Iris pigment epithelial cell (primary cell): Measurements from ENCODE around the gene OXTR.

ENCODE experiments used
- DNase-seq: peaks from one replicate; pipeline ENCODE4 v3.0.0-alpha.2; 2011; ENCODE audit warnings: low read depth

Gene OXTR

DNA sequence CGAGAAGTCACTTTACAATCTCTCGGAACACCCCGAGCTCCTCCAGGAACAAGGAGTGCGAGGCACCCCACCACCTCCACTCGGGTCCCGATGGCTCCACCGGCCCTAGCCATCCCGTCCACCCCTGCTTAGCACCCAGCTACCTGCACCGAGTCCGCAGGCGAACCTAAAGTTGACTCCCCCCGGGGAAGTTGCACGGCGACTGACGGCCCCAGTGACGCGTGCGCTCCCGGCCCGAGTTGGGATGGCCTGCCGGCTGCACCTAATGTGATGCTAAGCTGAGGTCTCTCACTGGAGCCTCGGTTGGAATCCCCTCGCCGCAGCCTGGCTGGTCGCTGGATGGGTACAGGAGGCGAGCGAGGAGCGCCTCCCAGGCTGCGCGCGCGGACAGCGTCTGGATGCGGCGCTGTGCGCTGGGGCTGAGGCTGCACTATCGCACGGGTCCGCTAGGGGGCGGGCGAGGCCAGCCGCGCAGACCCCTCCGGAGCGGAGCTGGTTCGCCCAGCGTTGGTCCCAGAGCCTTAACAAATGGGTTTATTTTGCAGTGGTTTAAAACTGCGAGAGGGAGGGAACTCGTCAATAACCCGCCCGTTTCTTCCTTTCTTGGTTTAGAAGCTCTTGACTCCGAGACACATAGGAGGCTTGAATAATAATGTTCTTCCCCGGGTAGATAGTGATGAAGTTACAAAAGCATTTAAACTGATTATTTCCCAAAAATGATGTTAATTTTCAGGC is at the start of gene OXTR:
TSS of gene OXTR (minus strand) at position 526 of the 735 bp plus-strand sequence. CDS start 1,426 bp downstream, outside the sequence.
- peak; percentile 86 for DNase-seq

- no peak for DNase-seq
Measured at GRCh38 chr3:8817486-8817885, 48.1 kb upstream of the OXTR start.

DNA sequence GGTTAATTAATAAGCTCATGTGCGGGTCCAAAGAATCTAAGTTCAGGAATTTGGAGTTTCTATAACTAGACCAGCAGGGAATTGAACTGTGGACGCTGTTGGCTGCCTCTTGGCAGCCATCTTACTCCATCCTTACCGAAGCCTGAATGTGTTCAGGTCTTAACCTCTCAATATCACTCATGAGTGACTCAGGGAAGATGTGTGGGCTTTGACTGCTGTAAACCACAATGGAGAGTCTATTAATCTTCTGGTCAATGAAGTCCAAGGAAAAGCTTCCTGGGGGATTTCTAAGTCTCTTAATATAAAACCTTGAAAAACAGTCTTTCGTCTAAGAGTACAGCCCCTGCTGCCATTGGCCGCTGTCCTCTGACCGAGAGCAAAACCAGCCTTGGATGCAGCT is 46.7 kb upstream of the OXTR start:
- DNase-seq, result no peak

DNA sequence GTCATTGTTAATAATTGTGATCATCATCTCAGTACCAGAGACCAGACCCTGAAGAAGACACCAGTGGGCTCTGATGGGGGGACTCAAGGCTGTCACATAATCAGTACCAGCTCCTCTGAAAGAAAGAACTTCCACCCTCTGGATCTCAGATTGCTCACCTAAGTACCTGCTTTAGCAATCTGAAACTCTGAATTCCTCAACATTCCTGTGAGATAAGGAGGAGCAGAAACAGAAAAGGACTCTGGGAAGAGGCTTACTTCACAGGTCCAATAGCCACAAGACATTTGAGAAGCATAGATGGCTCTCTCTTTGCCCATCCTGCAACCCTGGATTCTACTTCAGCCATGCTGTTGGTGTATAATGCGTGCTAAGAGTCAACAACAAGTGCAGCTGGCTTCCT is 44.0 kb upstream of the OXTR start:
- no peak for DNase-seq

DNA sequence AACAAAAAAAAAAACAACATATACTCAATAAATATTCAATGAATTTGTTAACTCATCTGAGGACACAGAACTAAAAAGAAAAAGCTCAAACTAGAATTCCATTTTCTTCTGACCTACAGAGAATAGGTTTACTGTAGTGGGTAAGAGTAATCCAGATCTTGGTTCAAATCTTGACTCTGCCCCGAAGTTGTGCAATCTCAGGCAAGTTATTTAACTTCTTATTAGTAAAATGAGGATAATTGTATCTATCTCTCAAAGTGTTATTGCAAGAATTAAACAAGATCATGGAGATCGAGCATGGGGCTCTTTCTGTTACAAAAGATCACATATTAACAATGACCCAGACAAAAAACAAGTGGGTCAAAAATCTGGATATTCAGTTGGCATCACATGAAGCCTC is 41.1 kb upstream of the OXTR start:
- no peak for DNase-seq

DNA sequence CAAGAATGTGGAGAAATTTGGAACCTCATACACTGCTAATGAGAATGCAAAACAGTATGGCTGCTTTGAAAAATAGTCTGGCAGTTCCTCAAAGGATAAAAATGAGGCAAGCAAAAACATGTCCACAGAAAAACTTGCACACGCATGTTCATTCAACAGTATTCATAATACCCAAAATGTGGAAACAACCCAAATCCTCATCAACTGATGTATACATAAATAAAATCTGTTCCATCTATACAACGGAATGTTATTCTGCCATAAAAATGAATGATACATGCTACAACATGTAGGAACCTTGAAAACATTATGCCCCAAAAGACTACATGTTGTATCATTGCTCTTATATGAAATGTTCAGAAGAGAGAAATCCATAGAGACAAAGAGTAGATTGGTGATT is 36.4 kb upstream of the OXTR start:
- DNase-seq, result no peak

DNA sequence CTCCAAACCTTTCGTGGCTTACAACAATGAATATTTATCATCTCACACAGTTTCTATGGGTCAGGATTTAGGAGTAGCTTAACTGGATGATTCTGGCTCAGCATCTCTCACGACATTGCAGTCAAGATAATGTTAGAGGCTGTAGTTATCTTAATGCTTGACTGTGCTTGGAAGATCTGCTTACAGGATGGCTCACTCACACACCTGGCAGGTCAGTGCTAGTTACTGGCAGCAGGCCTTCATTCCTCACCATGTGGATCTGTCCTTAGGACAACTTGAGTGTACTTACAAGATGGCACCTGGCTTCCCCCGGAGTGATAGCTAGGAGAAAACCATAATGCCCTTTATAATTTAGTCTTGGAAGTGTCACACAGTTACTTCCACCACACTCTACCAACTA is 32.8 kb upstream of the OXTR start:
- no peak for DNase-seq

DNA sequence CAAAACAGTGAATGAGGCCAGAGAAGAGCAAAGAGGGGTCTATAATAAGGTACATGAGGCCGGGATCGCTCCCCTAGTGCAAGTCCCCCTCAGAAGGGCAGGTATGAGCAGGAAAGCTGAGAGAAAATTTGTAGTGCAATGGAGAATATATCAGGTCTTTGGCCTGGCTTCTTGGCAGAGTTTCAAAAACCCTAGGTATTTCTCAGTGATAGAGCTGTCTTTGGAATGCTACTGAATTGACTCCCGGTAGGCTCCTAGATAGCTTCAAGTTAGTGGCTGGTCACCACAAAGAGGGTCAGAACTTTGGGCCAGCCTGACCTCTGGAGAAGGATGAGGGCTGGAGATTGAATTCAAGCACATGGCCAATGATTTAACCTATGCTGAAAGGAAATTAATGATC is 30.6 kb upstream of the OXTR start:
- DNase-seq, result peak; percentile 48

DNA sequence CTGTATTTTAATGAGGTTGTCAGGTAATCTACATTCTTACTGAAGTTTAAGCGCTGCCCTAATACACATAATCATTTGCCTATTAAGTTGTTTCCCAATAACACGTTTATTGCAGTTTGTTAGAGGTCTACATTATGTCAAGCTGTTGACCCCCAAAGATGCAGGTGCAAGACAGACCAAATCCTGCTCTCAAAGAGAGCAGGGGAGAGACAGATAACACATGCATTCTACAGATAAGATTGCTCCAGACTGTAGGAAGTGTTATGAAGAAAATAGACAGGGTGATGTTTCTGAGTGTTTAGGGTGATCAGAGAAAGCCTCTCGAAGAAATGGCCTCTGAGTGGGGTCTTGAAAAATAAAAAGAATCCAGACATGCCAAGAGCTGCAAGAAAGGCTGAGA is 24.8 kb upstream of the OXTR start:
- no peak for DNase-seq

- peak; percentile 77 for DNase-seq
Measured at GRCh38 chr3:8793242-8793641, 23.8 kb upstream of the OXTR start.

GRCh38 chr3:8790529-8790928 is 21.1 kb upstream of the OXTR start:
- no peak for DNase-seq

DNA sequence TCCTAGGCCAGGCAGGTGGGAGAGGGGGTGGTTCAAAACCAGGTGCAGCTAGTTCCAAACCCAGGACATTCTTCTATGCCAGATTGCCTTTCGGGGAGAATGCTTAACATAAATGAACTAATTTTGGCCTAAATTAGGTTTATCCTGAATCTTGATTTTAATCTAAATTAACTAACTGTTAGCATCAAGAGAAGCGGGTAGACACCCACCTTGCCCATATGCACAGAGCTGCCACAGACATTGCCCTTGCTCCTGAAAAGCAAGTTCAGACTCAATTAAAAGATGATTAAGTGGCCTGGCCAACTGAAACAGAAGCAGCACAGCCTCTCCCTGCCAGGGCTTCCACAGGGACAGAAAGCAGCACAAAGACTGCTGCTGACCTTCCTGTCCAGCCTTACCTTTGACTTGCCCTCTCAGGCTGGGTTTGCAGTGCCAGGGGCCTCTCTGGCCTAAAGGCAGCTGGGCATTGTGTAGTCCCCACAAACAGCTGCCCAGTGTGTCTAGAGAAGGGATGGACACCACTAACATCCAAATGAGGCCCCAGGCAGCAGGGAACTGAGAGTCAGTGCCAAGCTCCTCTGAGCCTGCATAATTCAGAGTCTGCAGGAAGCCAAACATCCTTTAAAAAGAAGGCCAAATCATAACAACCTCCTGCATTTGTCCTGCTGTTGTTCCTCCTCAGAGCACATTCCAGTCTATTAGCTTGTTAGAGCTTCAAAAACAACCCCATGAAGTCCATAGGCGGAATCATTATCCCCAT is 15.4 kb upstream of the OXTR start:
- no peak for DNase-seq

DNA sequence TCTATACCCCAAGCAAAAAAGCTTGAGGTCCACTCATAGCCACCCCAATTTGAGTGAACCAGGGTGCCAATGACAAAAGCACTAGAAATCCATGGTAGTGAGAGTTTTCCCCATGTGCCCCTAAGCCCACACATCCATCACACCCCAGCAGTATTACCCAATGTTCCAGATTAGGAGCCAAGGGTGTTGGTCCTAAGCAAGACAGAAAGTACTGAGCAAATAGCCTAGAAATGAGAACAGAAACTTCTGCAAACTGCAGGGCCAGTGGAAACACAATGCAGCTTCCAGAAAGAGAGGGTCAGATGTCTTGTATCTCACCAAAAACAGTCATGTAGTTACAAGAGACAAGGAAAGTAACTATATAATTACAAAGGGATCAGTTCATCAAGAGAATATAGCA is 10.9 kb upstream of the OXTR start:
- DNase-seq, result no peak

DNA sequence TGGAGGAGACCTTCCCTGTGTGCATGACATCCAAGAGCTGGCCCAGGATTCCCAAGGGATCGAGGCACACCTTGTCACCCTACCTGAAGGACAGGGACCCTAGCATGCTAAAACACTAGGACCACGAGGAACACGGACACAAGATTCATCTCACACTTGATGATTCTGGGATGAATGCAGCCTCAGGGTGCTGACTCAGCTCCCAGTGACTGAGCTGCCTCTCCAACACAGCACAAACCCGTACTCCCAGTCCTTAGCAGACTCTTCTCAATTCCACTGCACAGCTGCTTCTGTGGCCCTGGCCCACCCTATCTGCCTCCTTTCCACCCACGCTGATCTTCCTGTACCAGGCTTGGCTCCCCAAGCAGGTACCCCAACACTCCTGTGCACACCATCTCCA is 9.1 kb upstream of the OXTR start:
- no peak for DNase-seq

GRCh38 chr3:8777978-8778267 is 8.5 kb upstream of the OXTR start:
- peak; percentile 40 for DNase-seq

DNA sequence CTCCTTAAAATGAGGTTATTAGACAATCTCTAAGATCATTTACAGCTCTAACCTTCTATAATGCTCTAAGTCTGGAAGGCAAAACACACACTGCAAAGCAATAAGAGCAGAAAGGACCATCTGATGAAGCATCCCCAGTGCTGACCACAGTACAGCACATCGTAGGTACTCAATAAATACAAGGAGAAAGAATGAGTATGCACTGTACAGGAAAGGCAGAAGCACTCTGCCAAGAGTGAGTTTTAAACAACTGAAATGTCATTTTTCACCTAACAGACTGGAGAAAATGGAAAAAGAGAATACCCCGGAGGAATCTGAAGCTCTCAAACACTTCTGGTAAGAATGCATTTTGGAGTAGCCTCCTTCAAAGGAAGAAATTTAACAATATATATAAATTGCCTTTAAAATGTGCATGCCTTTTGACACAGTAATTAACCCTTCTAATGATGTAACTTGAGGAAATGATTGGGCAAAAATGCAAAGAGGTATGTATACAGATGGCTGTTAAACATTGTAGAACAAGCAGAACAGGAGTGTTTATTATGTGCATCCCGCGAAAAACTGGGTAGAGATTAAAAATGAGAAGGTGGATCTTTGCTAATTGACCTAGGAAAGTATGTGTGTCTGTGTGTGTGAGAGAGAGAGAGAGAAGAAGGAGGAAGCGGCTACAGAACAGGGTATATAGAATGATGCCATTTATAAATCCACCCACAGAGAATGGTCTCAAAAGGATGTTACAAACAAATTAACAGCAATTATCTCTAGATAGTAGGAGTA is 8.0 kb upstream of the OXTR start:
- DNase-seq, result peak; percentile 31

DNA sequence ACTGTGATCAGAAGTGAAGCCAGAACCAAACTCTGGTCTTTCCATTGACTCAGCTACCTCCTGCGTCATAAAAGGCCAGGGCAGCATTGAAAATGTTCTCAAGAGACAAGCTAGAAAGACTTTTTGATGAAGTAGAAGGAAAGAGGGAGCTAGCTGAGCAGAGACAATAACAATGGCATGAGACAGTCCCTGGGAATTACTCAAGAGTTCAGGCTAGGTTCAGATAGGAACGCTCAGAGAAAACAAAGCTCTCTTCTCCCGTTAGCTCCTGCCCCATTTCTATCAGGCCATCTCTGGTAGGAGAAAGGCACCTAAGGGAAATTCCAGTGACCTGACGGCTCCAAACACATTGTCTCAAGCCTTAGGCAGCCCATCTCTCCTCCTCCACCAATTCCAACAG is 7.0 kb upstream of the OXTR start:
- peak; percentile 94 for DNase-seq

DNA sequence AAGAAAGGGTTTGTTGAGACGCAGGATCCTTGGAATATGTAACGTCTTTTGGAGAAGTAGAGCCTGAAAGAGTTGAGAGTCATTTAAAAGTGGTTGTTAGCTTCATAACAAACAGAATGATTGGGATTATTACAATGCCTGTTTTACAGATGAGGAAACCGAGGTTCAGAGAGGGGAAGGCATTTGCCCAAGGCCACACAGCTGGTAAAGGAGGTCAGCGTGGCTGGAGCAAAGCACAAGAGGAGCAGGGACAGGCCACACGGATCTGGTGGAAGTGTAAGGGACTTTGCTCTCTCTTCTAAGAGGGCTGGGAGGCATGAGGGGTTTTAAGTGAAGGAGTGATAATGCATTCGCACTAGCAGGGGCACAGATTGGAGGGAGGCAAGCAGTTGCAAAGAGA is 6.2 kb upstream of the OXTR start:
- DNase-seq, result no peak

DNA sequence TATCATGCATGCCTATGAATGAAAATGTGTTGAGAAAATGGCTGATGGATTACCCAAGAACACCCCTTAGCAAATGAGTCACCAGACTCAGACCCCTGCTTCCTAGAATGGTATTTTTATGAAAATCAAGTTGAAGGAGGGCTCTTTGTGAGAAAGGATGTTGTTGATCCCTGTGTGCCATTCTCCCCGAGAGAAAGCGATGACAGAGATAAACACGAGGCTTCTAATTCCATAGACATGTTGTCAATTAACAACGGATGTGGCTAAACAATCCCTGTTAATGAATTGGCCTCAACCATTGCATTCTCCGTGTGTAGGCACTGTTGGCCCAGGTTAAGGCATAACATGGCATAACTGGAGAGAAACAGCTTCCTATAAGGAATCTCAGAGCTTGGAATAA is 5.8 kb upstream of the OXTR start:
- no peak for DNase-seq

DNA sequence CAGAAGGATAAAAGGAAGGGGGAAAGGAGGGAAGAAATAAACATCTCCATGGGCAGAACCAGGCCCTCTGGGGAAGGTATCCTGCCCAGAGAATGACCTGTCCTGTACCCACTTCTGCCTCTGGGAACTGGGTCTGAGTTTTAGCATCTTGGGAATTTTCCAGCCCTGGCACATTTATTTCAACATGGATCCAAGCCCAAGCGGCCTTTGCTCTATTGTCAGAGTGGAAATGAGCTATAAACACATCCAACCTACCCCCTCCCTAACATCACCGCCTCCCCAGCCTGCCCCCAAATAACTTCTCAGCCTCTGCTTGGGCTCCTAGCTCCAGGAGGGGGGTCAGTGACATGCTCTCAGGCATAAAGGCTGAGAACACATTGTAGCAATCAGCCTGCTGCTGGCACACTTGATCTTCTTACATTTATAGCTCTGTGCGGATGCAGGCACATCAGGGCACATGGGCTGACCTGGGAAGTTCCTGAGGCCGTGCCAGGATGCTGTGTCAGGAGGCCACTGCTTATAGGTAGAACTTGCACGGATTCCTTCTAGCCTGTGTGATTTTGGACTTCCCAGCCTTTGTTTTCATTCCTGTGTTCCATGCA is 4.6 kb upstream of the OXTR start:
- no peak for DNase-seq

- peak; percentile 49 for DNase-seq
Measured at GRCh38 chr3:8768364-8769087, 887 bp downstream of the OXTR start.
